DMS153 treated with DMSO at 0.1 percent for 48 hours (cell line): ENCODE measurements around the gene TEX261.
"Not testable (repeated sequence)": the region's sequence is repeated elsewhere in the genome, so short reads cannot be mapped to it uniquely, and the experiment has no call there.

Source experiments
- DNase-seq: peaks from one replicate; lab custom pipeline; 2025; ENCODE audit not compliant: unreplicated experiment; lab: John Stamatoyannopoulos, UW

The TEX261 gene

GRCh38 chr2:70994699-70995425 is at the start of gene TEX261:
TSS of gene TEX261 (minus strand) at chr2:70994873. CDS start at chr2:70994757, 116 bp downstream.
- peak; percentile 85 for DNase-seq

GRCh38 chr2:71043531-71044407 is 49.1 kb upstream of the TEX261 start:
- no peak for DNase-seq

- no peak for DNase-seq
These were observed 47.6 kb upstream of the TEX261 start for GRCh38 chr2:71042287-71042686.

GRCh38 chr2:71036296-71036695 is 41.6 kb upstream of the TEX261 start:
- DNase-seq: not testable (repeated sequence)

- DNase-seq: not testable (repeated sequence)
These were observed 29.0 kb upstream of the TEX261 start for GRCh38 chr2:71023553-71024243.

- not testable (repeated sequence) for DNase-seq
These were observed 26.7 kb upstream of the TEX261 start for GRCh38 chr2:71021394-71021793.

- DNase-seq: not testable (repeated sequence)
These were observed 25.3 kb upstream of the TEX261 start for GRCh38 chr2:71019989-71020388.

- no peak for DNase-seq
These were observed 24.0 kb upstream of the TEX261 start for GRCh38 chr2:71018625-71019024.

GRCh38 chr2:71011786-71012185 is 17.1 kb upstream of the TEX261 start:
- DNase-seq: not testable (repeated sequence)

- DNase-seq: no peak
These were observed 13.7 kb upstream of the TEX261 start for GRCh38 chr2:71008342-71008741.

GRCh38 chr2:71006955-71007799 is 12.5 kb upstream of the TEX261 start:
- no peak for DNase-seq

- DNase-seq: no peak
These were observed 11.7 kb upstream of the TEX261 start for GRCh38 chr2:71006323-71006722.

GRCh38 chr2:71005271-71006202 is 10.9 kb upstream of the TEX261 start:
- no peak for DNase-seq

- DNase-seq: no peak
These were observed 10.2 kb upstream of the TEX261 start for GRCh38 chr2:71004857-71005256.

- no peak for DNase-seq
These were observed 9.5 kb upstream of the TEX261 start for GRCh38 chr2:71003966-71004755.

- no peak for DNase-seq
These were observed 8.7 kb upstream of the TEX261 start for GRCh38 chr2:71003396-71003795.

- DNase-seq: no peak
These were observed 7.4 kb upstream of the TEX261 start for GRCh38 chr2:71001981-71002570.

- DNase-seq: no peak
These were observed 6.9 kb upstream of the TEX261 start for GRCh38 chr2:71001592-71001927.
